HG02885 (cell line): ENCODE results near the gene SH3RF3.
"Not testable (repeated sequence)": the region's sequence is repeated elsewhere in the genome, so short reads cannot be mapped to it uniquely, and the experiment has no call there.

Source experiments
- ATAC-seq: cut with Tn5 transposase; IDR thresholded peaks from one replicate; pipeline ENCODE4 v1.9.1; 2021; ENCODE audit warnings: mild to moderate bottlenecking; ENCODE audit not compliant: unreplicated experiment, poor library complexity

The SH3RF3 gene

DNA sequence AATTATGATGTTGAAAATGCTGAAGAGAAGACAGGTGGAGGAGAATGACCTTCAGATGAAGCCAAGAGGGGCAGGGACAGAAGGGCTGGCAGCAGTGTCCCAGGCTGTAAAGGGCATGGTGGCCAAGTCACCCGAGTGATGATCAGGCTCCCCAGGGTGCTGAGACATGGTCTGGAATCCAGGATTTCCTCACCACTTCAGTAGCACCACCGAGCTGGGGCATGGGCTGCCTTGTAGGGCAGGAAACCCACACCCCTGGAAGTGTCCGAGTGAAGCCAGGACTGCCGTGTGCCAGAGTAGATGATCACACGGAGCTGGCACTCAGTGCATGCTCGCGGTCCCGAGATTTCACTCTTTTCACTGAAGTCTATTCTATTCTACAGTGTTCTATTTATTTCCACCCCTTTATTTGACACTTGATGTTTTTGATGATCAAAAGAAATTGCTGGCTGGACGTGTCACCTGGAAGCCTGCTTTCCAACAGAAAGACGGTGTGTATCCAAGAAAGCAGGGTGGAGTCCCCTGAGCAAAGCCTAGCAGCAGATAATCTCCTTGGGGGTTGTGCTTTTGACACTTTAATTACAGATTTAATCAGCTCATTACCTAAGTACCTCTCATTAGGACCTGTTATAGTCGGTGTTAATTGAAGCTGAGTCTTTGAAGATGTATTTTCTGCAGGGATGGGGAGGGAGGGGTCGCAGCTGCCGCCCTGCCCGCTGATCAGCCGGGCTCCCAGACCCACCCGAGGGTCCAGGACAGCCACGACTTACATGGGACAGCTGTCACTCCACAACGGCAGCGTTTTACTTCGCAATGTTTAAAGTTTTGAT lies 392.4 kb downstream of the SH3RF3 start:
- no peak for ATAC-seq

DNA sequence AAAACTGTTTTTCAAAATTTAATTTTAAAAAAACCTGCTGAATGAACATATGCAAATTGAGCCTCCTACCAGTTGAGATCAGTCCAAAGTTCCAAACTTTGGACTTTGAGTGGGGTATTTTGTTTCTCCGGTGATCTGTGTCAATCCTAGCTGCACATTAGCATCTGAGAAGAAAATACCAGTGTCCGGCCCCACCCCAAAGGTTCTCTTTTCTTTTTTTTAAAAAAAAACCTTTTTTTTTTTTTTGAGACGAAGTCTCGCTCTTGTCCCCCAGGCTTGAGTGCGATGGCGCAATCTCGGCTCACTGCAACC lies 393.0 kb downstream of the SH3RF3 start:
- no peak for ATAC-seq

DNA sequence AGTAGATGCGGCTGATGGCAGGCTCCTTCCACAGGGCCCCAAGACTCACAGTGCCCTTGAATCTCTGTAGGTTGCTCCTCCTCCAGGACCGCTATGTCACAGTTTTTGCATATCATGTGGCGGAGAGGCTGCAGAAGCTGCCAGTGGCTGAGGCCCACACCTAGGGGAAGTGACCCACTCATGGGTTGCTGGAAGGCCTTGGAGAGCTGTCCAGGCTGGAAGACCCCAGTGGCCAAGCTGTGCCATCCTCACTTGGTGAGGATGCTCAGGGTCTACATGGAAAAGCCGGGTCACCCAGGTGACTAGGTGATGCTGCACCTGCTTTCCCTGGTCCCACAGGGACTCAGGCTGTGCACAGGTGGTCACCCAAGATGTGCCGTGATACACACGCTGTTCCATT lies 394.1 kb downstream of the SH3RF3 start:
- no peak for ATAC-seq

DNA sequence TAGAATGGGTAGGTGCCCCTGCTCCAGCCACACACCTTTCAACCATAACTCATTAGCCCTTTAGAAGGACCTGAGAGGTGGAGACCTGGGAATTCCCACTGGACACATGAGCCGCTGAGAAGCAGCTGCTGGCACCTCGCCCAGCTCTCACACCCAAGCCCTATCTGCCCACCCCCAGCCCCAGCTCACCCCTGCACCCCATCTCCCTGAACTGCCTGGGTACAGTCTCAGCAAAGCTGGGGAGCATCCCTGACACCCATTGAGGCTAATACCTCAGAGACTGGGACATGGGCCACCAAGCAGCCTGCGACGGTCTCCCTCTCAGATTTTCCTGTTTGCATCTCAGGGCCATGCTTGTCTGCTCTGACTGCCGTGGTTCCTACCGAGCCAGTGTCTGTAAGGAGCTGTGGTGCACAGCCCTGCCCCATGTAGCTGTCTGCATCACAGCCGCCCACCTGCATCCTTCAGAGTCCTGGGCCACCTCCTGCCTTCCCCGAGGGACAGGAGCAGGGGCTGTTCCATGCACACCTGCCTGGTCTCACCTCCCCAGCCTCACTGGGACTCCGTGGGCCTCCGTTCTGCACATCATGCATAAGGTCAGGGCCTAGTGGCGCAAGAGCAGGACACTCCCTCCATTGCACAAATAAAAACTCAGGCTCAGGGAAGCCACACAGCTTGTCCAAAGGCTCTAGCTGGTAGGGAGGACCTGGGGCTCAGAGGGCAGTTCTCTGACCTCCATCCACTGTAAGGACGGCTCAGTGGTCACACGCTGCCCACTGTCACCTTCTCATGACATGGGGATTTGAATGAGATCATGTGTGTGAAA lies 394.7 kb downstream of the SH3RF3 start:
- no peak for ATAC-seq

DNA sequence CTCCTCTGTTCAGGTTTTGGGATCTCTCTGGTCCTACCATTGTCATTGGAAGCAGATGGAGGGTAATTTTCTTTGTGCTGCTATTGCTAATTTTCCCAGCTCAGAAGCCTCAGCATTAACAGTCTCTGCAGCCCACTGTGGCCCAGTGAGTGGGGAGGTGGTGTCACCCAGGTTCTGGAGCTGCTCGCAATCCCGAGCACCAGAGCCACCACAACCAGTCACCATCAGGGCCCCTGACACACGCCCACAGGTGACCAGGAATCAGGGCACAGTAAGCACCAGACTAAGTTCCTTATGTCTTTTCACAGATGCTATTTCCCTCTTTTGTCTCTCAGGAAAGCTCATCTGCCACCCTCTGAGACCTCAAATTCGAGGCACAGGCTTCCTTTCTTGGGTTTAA lies 396.8 kb downstream of the SH3RF3 start:
- no peak for ATAC-seq

DNA sequence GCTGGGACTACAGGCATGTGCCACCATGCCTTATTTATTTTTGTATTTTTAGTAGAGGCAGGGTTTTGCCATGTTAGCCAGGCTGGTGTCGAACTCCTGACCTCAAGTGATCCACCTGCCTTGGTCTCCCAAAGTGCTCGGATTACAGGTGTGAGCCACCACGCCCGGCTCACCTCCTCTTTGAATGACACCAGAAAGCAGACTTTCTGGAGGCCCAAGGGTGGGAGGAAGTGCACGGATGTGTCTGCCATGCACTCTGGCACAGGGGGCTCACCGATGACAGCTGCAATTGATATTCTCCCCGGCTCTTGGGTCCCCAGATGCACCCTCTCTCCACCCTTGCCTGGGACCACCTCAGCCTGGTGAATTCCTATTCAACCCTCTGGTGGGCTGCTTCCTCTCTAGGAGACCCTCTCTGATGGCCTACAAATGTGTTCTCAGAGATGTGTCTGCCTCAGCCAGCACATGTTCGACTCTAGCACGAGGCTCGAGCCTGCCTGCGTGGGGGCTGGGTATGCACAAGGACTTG lies 397.5 kb downstream of the SH3RF3 start:
- no peak for ATAC-seq

DNA sequence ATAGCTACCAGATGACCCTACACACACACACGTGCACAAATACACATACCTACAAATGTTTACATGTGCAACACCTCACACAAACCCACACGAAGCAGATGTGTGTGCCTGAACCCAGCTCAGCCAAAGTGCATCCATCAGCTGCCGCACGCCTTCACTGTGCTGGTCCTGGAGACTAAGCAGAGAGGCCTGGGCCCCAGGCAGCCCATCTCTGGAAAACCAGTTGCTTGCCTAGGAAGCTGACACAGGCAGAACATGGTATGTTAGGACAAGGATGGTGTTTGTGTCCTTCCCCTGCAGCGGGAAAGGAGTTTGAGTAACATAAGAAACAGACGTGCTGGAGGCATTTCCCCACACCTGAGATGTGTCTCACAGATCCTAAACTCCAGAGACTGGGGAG lies 398.1 kb downstream of the SH3RF3 start:
- ATAC-seq = no peak

DNA sequence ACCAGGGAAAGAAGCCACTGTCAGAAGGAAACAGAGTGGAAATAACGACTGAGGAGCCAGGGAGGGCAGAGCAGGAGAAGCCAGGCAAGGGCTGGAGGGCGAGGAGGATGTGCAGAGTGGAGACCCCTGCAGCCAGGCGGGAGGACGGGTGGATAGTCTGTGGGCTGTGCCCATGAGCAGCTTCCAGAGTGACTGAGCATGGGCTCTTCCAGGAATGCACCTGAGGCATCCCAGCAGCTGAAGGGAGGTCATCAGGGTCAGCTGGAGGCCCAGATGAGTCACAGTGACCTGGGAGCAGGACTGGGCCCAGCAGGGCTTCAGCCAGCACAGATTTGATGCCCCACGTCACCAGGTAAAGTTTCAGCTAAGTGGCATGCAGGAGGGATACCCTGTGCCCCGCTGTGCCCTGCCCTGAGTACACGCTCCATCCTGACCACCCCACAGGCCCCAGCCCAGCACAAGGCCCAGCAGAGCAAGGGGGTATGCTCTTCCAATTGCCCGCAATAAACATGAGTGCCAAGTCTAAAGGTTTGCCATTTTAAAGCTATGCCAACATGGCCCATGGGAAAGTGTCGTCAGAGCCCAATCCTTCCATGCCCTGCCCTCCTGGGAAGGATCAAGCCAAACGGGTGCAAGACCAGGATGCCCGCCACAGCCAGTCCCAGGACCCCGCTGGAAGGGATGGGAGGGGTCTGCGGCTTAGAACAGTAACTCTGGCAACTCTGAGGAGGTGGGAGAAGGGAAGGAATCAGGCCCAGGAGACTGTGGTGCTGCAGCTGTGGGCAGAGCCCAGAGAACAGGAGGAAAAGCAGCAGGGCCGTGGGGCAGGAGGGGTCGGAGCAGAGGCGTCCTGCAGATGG lies 399.1 kb downstream of the SH3RF3 start:
- no peak for ATAC-seq

DNA sequence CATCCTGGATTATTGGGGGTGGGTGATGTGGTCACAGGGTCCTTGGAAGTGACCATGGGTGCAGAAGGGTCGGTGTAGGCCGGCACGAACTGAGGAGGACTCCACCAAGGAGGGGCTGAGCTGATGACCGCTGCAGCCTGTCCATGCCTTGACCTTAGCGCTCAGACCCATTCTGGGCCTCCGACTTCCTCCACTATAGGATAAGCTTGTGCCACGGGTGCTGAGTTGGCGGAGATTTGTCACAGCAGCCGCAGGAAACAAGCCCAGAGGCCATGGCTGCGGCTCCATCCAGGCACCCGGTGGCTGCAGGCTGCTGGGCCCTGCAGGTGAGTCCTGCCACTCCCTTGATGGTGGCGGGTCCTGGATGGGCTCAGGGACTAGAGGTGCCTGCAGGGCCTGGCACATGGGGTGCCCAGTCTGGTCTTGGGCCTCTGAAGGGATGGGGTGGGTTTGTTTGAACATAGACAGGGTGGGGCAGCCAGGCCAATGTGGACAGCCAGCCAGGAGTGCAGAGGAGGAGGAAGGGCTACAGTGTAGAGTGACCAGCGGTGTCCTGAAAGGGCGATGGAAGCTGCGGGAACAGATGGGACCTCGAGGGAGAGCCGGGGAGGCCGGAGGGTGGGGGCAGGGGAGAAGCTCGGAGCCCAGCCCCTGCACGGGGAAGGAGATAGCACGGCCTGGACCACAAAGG lies 400.0 kb downstream of the SH3RF3 start:
- ATAC-seq = no peak

DNA sequence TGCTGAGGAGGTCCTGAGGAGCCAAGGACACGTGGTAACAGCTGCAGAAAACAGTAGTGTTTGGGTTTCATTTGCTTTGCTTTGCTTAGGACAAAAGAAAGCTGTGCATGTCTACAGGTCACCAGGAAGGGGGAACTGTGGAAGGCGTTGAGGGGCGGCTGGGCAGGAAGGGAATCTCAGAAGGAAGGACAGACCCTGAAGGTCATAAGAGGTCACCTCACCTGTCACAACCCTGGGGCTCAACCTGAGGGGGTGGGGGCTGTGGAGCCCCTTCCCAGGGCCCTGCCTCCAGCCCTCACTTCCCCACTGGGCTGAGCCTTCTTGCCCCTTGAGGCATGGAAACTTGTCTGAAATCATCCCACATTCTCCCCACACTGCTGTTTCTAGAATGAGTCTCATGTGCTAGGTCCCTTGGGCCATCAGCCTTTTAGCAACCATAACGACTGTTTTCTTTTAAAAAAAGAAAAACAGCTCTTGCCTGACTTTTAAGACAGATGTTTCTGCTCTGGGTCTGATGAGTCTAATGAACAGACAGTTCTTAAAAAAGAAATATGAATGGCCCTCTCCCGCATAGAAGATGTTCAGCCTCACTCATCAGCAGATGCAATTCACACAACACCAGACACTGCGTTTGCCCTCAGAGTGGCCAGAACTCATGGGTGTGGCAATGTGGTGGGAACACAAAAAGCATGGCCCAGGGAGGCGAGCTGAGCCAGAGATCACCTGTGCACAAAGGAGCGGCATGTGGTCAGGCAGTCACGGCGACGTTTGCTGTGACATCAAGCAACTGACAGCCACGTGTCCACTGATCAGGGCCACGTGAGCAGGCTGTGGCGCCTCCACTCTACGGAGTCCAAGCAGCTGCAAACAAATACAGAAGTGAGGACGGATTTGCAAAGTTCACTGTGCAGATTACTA lies 400.8 kb downstream of the SH3RF3 start:
- no peak for ATAC-seq

DNA sequence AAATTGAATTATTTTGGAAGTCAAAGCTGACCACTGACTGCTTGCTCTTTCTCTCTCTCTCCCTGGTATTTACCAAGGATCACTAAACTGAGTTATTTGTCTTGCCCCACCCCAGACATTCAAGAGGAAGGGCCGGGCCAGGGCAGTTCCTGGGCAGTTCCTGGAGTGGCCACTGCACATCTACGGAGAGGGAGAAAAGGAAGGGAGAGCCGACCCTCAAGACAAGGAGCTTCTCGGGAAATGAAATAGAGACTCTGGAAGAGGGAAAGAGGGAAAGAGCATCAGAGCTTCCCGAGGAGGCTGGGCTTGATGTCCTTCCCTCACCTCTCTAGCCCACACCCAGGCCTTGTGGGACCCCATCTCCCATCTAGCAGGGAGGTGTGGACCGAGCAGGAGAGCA lies 401.7 kb downstream of the SH3RF3 start:
- ATAC-seq = no peak

DNA sequence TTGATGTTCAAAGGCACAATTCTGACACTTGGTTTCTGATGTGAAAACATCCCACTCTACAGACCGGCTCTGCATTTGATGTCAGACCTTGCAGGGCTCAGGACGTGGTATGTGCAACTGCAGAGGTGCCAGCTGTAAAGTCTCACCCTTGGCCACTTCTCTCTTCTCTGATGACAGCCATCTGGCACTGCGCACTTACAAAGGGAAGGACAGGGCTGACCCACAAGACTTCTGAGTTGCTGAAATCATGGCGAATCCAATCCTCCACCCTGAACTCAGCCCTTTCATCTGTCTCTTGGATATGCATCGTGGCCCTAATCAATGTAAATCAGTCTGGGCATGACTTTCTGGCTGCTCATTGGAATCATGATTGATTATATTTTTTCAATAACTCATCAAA lies 402.2 kb downstream of the SH3RF3 start:
- no peak for ATAC-seq

DNA sequence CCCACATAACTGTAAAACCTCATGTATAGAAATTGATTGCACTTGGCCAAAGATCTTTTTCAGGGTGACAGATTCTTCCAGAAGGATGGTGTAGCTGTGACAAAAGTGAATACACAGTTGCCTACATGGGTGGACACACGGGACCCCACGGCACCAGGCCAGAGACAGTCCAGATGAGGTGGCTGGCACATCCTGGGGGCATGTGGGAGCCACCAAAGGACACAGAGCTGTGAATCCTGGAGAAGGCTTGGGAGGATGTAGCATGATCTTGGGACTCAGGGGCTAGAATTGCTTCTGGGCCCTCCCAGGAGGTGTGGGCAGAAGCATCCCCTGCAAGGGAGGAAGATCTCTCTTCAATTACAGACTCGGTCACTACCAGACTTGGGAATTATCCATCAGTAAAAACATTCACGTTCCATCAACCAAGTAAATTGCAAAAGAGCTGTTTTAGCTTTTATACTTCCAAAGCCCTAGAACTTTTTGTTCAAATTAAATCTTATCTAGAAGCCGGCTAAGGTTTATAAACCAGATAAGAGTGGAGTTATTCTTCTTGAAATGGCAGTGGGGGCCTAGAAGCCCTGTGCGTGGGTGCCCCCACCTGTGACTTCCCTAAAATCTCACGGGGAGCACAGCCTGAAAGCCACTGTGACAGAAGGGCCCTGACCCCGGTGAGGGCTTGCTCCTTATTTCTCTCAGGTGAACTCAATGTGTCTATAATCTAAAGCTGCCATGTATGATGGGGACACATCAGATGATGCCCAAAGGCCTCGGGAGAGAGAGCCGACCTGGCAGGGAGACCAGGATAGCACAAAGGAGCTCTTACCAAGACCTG lies 403.1 kb downstream of the SH3RF3 start:
- no peak for ATAC-seq

DNA sequence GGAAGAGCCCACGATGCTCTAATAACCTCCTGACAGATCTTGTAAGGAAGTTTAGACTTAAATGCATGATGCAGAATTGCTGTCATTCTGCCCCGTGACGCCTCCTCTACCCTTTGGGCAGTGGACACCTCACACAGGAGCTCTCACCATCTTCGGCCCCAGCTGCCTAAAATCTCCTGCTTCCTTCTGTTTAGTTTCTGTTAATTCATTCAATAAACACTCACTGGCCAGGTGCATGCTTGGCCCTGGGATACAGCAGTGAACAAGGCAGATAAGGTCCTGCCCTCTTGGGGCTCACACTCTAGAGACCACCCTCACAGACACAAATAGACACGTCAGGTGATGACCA lies 403.7 kb downstream of the SH3RF3 start:
- ATAC-seq = no peak

DNA sequence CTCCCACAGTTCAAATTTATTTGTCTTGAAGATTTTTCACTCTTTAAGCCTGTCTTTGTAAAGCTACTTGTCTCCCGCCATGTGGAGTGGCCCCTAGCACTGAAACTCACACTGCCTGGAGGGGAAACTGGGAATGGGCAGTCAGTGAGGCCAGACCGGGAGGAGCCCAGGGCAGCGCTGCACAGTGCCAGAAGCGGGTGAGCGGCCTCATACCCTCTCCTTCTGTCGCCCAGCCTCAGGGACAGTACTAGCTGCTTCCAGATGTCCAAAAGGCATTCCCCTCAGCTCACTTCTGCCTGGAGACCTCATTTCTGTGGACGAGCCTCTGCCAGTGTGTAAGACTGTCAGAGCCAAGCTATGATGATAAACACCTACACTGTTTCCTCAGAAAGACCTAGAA lies 404.8 kb downstream of the SH3RF3 start:
- ATAC-seq = no peak

DNA sequence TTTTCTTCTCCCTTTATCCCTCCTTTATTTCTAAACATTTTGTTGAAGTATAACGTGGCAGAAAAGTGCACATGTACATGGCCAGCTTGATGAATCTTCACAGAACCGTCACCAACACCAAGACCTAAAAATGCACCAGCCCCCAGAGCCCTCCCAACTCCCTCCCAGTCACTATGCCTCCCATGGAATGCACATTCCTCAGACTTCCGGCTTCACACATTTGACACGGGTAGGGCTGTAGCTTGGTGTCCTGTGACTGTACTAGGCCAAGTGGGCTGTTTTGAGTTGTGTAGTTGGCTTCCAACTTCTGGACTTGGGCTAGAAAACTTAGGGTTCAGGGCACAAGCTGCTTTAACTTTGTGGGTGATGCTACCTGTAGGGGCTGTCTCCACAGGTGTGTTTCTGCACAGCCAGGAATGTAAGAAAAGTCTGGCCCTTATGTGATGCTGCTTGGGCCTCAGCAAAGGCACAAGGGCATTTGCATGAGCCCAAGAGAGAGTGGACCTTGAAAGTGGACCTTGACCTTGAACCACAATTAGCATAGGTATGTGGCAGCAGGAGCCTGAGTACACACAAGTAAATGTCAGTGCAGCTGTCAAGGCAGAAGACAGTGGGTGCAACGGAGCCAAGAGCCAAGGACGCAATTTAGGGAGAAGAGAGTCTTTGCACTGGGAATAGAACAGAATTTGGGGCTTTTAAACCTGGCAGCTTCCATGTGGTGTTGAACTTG lies 406.4 kb downstream of the SH3RF3 start:
- no peak for ATAC-seq

DNA sequence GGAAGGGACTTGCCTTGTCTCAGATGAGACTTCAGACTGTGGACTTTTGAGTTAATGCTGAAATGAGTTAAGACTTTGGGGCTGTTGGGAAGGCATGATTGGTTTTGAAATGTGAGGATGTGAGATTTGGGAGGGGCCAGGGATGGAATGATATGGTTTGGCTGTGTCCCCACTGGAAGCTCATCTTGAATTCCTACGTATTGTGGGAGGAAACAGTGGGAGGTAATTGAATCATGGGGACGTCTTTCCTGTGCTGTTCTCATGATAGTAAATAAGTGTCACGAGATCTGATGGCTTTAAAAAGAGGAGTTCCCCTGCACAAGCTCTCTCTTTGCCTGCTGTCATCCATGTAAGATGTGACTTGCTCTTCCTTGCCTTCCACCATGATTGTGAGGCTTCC lies 407.6 kb downstream of the SH3RF3 start:
- not testable (repeated sequence) for ATAC-seq
